HG03025 (cell line): ENCODE results near the gene NINL.

ENCODE experiments used
- ATAC-seq: cut with Tn5 transposase; IDR thresholded peaks from one replicate; pipeline ENCODE4 v1.9.1; 2021; ENCODE audit warnings: mild to moderate bottlenecking, moderate library complexity; ENCODE audit not compliant: unreplicated experiment, low FRiP score

The NINL gene

DNA sequence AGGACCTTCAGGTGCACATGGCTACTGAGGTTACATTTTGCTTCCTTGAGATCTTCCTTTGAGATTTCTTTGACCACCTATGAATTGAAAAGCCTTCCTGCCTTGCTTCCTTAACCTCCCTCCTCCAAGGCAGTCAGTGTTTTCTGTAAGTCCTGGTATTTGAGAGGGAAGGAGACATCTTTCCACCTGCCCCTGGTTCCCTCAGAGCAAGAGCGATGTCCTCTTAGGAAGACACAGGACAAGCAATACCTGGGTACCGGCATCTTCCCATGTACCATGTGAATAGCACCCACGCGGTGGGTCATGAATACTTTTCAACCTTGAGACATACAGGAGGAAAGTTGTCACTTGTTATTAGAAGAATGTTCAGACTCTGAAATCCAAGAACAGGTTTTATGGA lies 140.8 kb downstream of the NINL start:
- ATAC-seq, result no peak

DNA sequence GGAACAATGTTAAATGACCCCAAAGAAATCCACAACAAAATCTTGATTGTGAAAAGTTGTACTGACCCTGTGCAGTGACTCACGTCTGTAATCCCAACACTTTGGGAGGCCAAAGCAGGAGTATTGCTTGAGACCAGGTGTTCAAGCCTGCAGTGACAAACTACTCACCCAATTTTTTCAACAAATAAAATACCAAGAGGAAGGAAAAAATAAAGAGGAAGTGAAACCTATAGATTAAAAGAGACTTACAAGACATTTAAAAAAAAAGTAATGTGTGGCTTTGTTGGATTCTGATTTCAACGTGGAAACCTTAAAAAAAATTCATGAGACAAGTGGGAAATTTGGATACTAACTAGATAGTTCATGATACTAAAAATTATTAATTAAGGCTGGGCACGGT lies 146.0 kb downstream of the NINL start:
- ATAC-seq, result no peak

DNA sequence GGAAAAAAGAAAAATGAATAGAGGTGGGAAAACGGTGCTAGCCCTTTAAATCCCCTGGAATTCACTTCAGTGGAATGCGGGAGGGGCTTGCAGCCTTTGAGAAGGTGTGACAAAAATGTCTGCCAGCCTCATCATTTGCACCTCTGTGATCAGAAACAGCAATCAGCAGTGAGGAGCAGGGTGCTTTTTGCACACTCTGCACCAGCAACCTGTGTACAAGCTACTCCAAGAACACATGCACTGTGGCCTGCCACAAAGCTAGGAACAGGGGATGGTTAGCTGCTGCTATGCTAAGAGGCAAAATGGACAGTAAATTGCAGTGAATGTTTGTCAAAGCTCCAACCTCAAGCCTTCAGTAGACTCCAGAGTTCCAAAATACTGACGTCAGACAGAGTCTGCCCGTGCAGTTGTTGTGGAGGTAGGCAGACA lies 148.2 kb downstream of the NINL start:
- ATAC-seq, result no peak

DNA sequence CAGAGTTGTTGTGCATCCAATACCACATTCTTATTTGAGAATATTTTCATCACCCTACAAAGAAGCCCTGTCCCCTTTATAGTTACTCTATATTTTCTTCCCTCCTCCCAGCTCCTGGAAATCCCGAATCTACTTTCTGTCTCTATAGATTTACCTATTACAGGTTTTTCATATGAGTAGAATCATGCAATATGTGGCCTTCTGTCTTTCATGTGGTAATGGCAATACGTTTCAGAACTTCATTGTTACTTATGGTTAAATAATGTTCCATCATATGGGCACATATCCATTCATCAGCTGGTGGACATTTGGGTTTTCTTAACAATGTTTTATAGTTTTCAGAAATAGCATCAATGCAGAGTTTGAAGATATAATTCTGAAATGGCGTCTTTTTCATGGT lies 160.8 kb downstream of the NINL start:
- no peak for ATAC-seq

DNA sequence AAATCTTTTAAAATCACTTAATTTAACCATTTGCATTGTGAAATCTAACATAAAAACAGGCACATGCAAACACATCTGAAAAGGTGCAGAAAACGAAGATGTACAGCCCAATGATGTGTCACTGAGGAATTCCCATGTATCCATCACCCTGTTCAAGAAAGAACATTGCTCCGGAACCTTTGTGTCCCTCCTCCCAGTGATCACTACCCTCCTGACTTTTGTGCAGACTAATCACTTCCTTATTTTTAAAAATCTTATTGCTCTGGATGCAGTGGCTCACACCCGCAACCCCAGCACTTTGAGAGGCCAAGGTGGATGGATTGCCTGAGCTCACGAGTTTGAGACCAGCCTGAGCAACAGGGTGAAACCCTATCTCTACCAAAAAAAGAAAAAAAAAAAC lies 163.3 kb downstream of the NINL start:
- no peak for ATAC-seq

DNA sequence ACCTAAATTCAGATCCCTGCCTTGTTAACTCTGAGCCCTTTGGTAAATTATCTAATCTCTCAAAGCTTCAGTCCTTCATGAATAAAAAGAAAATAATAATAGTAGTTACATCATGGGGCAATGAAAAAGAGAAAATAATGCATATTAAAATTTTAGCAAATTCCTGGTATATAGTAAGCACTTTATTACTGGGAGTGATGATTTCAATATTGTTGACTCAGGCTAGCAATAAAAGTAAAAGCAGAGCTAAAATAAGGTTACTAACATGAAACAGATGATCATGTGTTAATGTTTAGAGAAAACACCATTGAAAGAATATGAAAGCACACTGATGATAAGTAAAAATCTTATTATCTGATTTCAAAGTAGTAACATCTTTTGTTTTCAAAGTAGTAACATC lies 164.2 kb downstream of the NINL start:
- no peak for ATAC-seq

DNA sequence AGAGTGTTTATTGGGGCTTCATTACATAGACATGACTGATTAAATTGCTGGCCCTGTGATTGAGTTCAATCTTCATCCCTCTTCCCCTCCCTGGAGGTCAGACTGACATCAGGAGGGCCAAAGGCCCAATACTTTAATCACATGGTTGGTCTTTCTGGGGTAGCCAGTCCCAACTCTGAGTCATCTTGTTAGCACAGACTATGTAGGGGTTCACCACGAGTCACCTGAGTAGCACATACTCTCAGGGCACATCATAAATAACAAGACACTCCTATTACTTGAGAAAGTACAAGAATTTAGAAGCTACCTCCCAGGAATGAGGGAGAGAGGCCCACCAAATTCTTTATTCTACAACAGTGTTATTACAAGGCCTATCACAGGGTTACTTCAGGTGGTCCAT lies 166.6 kb downstream of the NINL start:
- no peak for ATAC-seq

DNA sequence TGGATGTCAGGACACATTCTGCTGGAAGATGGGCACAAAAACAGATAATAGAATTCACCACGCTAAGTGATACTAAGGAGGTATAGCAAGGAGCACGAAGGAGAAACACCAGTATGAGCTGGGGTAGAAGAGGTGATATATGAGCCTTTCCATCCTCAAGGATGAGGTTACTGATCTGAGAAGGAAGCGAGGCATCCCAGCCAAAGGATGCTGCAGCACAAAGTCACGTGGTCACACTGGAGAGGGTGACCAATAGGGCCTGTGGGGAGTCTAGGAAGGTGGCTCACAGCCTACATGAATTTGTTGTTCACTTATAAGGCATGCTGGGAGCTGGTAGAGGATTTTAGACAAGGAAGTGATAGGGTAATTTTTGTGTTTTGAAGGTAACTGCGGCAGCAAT lies 176.4 kb downstream of the NINL start:
- ATAC-seq, result no peak

DNA sequence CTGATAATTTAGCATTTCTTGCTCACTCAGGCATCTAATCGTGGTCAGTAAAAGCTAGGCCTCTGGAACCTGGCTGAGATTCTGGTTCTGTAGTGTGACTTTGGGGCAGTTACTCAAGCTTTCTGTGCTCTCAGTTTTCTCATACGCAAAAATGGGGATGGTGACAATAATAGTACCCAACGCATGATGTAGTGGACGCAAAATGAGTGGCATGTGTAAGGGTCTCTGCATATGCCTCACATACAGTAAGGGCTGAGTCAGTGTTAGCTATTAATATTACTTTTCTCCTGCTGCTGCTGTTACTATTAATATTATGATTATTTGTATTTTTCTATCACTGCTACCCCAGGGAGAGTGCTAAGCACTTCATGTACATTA lies 177.2 kb downstream of the NINL start:
- no peak for ATAC-seq

DNA sequence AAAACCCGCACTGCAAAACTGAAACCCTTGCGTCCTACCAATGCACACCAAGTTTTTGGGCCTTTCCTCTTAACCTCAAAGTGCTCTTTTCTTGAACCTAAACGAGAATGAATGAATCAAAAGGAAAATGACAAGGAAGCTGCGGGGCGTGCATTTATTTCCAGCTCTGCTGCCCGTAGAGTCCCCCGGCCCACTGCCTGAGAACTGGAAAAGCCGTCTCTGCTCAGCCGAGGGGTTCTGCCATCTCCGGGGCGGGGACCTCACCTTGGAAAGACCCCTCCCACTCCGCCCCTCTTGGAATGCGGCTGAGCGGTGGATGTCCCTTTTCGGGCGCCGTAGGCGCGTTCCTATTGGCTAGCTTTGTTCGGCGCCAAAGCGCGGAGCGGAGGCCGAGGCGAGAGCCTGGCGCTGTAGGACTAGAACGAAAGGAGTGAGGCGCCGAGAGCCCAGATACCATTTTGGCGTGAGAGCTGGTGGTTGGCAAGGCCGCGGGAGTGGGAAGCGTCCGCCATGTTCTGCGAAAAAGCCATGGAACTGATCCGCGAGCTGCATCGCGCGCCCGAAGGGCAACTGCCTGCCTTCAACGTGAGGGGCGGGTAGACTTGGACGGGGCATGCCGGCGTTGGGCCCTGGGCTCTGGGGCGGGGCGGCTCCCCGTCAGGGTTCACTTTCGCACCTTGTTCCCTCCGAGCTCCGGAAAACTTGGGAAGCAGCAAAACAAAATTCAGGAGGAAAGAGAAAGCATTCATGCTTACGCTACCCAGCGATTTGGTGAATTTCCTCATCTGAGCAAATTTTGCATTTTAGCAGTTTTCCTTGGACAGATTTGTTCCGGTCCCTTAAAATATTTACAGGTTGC lies 177.8 kb downstream of the NINL start, which contains the start of gene GINS1:
Gene GINS1 (plus strand): TSS at position 363 of the 859 bp plus-strand sequence. CDS start 148 bp downstream, at position 511.
- peak; percentile 89 for ATAC-seq
